Measurements from ENCODE around the gene TRAP1.

GRCh38 chr16:3695610-3696369 is 21.5 kb downstream of the TRAP1 start:
- TF ChIP-seq CTCF (IDR thresholded peaks at IDR 0.05; ENCODE audit: insufficient read depth, low read length, poor library complexity, severe bottlenecking) (no peak), EZH2phosphoT487 (conservative IDR thresholded peaks at IDR 0.05; ENCODE audit: low read length) (no peak)
